NCI-H2107 (cell line): ENCODE measurements around the gene VSIG2.

Source experiments
- DNase-seq: peaks from one replicate; lab custom pipeline; 2025; lab: John Stamatoyannopoulos, UW

The VSIG2 gene

GRCh38 chr11:124722176-124722575, 29.9 kb downstream of the VSIG2 start:
- DNase-seq = no peak

GRCh38 chr11:124719534-124719933, 32.5 kb downstream of the VSIG2 start:
- DNase-seq = no peak

GRCh38 chr11:124718801-124719200, 33.3 kb downstream of the VSIG2 start:
- no peak for DNase-seq

DNA sequence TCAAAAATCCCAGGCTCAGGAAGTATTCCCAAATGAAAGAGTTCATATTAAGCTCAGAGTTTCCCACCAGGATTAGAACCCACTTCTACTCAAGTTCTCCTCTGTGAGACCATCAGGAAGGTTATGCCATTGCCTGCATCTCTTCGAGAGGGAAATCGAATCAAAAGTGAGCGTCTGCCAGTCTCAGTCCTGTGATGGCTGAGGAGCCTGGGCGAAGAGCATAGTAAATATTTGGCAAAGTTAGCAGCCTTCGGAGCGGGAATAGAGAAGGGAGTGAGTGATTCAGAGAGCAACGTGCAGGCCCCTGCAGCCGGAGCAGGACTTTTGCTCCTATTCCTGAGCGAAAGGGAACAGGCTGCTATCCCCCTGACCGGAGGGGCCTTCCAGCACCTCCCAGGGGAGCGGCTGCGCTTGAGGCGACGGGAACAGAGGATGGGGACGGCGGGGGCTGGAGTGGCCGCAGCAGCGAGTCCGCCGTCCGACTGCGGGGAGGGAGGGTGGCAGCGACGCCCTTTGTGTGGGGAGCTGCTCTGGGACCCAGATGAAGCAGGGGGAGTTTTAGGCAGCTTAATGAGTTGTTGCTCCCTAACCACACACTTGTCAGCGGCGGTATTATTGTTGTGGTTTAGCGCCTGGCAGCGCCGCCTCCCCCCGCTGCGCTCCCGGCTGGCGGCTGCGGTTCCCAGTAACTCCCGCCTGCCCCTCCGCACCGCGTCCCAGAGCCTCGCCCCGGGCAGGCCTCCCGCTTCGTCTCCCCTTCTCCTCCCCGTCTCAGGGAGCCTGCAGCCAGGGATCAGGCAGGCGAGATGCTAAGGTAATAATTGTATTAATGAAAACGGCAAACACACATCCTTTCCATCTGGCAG, 34.0 kb downstream of the VSIG2 start:
- DNase-seq = no peak

- DNase-seq = no peak
These were observed 34.7 kb downstream of the VSIG2 start for GRCh38 chr11:124717421-124717785.

GRCh38 chr11:124716591-124716990, 35.5 kb downstream of the VSIG2 start:
- DNase-seq = no peak

- no peak for DNase-seq
These were observed 39.7 kb downstream of the VSIG2 start for GRCh38 chr11:124712392-124712791.

- DNase-seq = no peak
These were observed 44.2 kb downstream of the VSIG2 start for GRCh38 chr11:124707829-124708228.

GRCh38 chr11:124700028-124700427, 52.0 kb downstream of the VSIG2 start:
- DNase-seq = no peak

DNA sequence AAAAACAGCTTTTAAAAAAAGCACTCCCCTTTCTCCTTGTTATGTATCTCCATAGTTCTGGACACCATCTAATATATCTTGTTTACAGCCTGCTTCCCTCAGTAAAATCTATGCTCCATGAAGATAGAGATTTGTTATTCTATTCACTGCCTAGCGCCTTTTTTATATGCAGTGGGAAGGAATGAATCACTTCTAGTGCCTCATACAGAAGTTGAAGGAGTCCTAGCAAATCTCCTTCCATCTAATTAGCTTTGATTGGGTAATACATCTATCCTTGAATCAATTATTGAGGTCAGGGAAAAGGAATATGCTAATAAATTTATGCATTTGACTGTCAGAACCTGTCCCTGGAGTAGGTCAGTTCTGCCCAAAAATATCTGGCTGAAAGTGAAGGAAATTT, 52.5 kb downstream of the VSIG2 start:
- no peak for DNase-seq
